Ovary (tissue), 9 donors: Measurements from ENCODE around the gene CLCN6. TPM values are rescaled to one million over a fixed set of nuclear protein-coding genes. Genes with fewer than 3 reads are reported as not detected.

Experiments used
- DNase-seq, 5 donors: peaks; one replicate each; pipeline ENCODE4 v3.0.0-alpha.2; 2019 to 2020
- H3K27ac ChIP-seq, 2 donors: fragments of 200-600 bp; one replicate each; pipeline versions ENCODE4 v1.5.1 to v1.8.0; 2019 to 2022
- H3K27me3 ChIP-seq: fragments of 200-600 bp; one replicate; pipeline ENCODE4 v1.8.0; 2022
- H3K36me3 ChIP-seq: fragments of 200-600 bp; sonication (generic); one replicate; pipeline ENCODE4 v1.5.1; 2019
- H3K4me1 ChIP-seq: one replicate; pipeline ENCODE4 v1.8.1; 2013; ENCODE audit warnings: mild to moderate bottlenecking, moderate library complexity; ENCODE audit not compliant: insufficient read depth
- H3K4me3 ChIP-seq: fragments of 200-600 bp; sonication (generic); one replicate; pipeline ENCODE4 v1.5.1; 2017
- H3K9me3 ChIP-seq, 2 donors: fragments of 200-600 bp in 1 of 2; sonication (generic) in 1 of 2; one replicate each; pipeline versions ENCODE4 v1.5.1 to v1.8.1; 2013 to 2019; ENCODE audit warnings: mild to moderate bottlenecking in 1 of 2, moderate library complexity in 1 of 2
- EP300 ChIP-seq: sonication (generic); formaldehyde crosslinking; IDR thresholded peaks from one replicate; pipeline ENCODE4 v1.6.1; 2017; ENCODE audit warnings: antibody characterized with exemption
- POLR2A ChIP-seq: fragments of 450-650 bp; IDR thresholded peaks from one replicate; pipeline ENCODE4 v1.6.1; 2017; ENCODE audit warnings: antibody characterized with exemption, mild to moderate bottlenecking, moderate library complexity
- WGBS, 3 donors: extraction: QIAGEN DNeasy Blood & Tissue Kit in 1 of 3; methylation state at CpG; one replicate each; pipeline versions ENCODE4 v1.1.5 to v1.1.7; 2013 to 2017; 5-methylcytosine and 5-hydroxymethylcytosine counted together
- intact Hi-C, 4 donors: fragments of 100-400 bp; cut with DNase I; formaldehyde crosslinking; loops; one replicate each; pipeline versions ENCODE4 v1.11.0 to v1.15.1; 2022 to 2023
- polyA plus RNA-seq, 2 donors: library from polyadenylated mRNA; stranded (reverse); fragments of 200-250 nt in 1 of 2; fragments of 350-450 nt in 1 of 2; fragmentation: Illumina TruSeq in 1 of 2; extraction: RNeasy Lipid Tissue Mini Kit (QIAGEN cat#74804) in 1 of 2; gene quantifications; one replicate each; pipeline ENCODE4 v1.2.3, GENCODE V29; 2013 to 2014
- total RNA-seq, 7 donors: library from RNA; depleted of rRNA in 2 of 7; stranded (reverse); fragments of >200 nt in 2 of 7; fragmentation: NEBNext Ultra II Directional in 3 of 7; extraction: Animal tissue kit (Norgen Biotek cat#: 25700) in 3 of 7; gene quantifications; one replicate each; pipeline versions ENCODE4 v1.1.0 to v1.2.4, GENCODE V29; 2016 to 2023
- TF ChIP-seq, protein P1 (sequence below), 3 donors: fragments of 450-650 bp in 2 of 3; fragments of 200-600 bp in 1 of 3; IDR thresholded peaks; one replicate each; pipeline versions ENCODE4 v1.5.1 to v1.8.0; 2016 to 2022; ENCODE audit warnings: antibody characterized with exemption in 3 of 3, mild to moderate bottlenecking in 1 of 3
- donor health status: DM: no; HTN: no; CAD: no; lungs with moderate emphysema.
- donor health status: DM: no; HTN: no; CAD: no.
- donor health status: Bipolar disorder and iron deficiency.
- donor health status: DM: yes; HTN: yes; CAD: no.
- donor health status: DM: no; HTN: no; CAD: no.
- donor health status: DM: yes; HTN: yes; CAD: no.

Gene CLCN6
- total and polyA plus RNA-seq, 9 donors: 11.7 to 39.7 (median 25.6) TPM

DNA sequence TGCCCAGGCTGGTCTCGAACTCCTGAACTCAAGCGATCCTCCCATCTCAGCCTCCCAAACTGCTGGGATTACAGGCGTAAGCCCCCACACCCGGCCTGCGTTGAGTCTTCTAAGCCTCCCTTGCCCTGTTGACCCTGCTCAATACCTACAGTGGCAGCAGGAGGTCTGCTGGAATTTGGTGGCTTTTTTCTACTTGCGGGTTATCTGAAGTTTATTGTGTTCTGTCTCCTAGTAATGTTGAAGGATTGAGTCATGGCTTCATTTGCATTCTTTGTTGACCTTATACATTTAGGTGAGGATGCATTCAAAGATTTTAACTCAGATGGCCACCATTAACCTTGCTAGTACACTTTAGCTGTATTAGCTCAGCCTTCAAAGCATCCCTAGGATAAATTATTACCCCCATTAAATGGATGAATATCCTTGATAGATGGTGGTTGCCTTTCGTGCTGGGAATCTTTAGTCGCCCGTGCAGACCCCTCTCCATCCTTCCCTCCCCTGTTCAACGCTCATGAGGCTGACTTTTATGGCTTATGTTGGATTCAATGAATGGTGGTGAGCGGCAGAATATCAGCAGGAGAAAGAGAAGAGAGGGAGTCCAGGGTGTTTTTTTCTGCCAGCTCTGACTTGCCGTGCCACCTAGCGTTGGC lies 62.5 kb downstream of the CLCN6 start:
- TF ChIP-seq, protein P1, sequence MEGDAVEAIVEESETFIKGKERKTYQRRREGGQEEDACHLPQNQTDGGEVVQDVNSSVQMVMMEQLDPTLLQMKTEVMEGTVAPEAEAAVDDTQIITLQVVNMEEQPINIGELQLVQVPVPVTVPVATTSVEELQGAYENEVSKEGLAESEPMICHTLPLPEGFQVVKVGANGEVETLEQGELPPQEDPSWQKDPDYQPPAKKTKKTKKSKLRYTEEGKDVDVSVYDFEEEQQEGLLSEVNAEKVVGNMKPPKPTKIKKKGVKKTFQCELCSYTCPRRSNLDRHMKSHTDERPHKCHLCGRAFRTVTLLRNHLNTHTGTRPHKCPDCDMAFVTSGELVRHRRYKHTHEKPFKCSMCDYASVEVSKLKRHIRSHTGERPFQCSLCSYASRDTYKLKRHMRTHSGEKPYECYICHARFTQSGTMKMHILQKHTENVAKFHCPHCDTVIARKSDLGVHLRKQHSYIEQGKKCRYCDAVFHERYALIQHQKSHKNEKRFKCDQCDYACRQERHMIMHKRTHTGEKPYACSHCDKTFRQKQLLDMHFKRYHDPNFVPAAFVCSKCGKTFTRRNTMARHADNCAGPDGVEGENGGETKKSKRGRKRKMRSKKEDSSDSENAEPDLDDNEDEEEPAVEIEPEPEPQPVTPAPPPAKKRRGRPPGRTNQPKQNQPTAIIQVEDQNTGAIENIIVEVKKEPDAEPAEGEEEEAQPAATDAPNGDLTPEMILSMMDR (IDR thresholded peaks at IDR 0.05): no peak
- TF ChIP-seq EP300: no peak
- TF ChIP-seq POLR2A: no peak
- DNase-seq: no peak
- Histone ChIP-seq H3K27ac (no peak overlapping the region), H3K4me3 (no peak overlapping the region), H3K9me3 (no peaks in the 10 kb centered on the region), H3K27me3 (no peaks in the 10 kb centered on the region), H3K36me3 (no peaks in the 10 kb centered on the region), H3K4me1 (no peaks in the 10 kb centered on the region)
- intact Hi-C loops: no loop called here
- WGBS, 3 donors: 53 to 56% (median 56%) methylated on average over 13 of the region's 13 CpGs

DNA sequence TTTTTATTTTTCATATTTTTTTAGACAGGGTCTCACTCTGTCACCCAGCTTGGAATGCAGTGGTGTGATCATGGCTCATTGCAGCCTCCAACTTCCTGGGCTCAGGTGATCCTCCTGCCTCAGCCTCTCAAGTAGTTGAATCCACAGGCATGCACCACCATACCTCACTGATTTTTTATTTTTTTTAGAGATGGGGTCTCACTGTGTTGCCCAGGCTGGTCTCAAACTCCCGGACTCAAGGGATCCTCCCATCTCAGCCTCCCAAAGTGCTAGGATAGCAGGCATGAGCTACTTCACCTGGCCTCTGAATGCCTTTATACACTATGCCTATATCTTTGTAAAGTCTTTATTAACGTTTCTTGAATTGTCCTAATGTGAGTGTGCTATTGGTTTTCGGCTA lies 63.1 kb downstream of the CLCN6 start:
- Histone ChIP-seq H3K9me3 (no peaks in the 10 kb centered on the region), H3K4me3 (no peak overlapping the region), H3K36me3 (no peaks in the 10 kb centered on the region), H3K27me3 (no peaks in the 10 kb centered on the region), H3K27ac (no peak overlapping the region), H3K4me1 (no peaks in the 10 kb centered on the region)
- no peak for DNase-seq
- WGBS, 3 donors: 76 to 88% (median 83%) methylated on average over 3 of the region's 3 CpGs
- intact Hi-C loops: no loop called here
- TF ChIP-seq EP300: no peak
- TF ChIP-seq, protein P1 (IDR thresholded peaks at IDR 0.05): no peak
- TF ChIP-seq POLR2A: no peak

DNA sequence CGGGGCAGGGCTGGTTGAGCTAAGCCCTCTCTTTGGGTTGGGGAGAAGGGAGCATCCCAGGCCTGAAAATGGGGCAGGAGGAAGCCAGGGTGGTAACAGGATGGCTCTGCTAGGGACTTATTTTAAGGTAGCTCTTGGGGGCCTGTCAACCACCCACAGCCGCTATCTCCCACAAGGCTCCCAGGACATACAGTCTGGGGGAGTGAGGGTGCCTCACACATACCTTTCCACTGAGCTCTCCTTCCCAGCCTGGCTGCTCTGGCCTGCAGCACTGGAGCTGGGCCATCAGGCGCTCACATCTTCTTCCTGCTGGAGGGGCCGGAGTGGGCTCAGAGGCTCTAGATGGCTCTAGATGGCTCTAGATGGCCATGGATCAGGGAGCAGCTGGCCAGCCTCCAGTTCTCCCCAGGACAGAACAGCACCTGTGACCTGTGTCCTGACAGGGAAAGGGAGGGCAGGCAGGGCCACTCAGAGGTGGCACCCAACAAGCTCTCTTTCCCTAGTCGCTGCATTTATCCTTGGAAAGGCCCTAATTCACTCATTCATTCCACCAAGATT lies 63.7 kb downstream of the CLCN6 start:
- Histone ChIP-seq H3K4me3 (no peak overlapping the region), H3K4me1 (no peaks in the 10 kb centered on the region), H3K27ac (no peak overlapping the region), H3K36me3 (no peaks in the 10 kb centered on the region), H3K9me3 (no peaks in the 10 kb centered on the region), H3K27me3 (no peaks in the 10 kb centered on the region)
- 66 to 81% (median 74%) methylated on average over 5 of the region's 5 CpGs for WGBS, 3 donors
- no peak for DNase-seq
- TF ChIP-seq POLR2A: no peak
- intact Hi-C loops: no loop called here

DNA sequence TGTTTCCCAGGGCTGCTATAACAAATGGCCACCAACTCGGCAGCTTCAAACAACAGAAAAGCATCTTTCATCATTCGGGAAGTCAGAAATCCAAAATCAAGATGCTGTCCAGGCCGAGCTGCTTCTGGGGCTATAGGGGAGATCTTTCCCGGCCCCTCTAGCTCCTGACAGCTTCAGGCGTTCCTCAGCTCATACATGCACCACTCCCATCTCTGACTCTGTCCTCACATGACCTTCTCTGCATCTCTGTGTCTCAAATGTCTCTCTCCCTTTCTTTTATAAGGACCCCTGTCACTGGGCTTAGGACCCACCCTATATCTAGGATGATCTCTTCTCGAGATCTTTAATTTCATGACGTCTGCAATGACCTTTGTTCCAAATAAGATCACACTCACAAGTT lies 66.6 kb downstream of the CLCN6 start:
- H3K27me3 ChIP-seq: no peaks in the 10 kb centered on the region
- TF ChIP-seq, protein P1 (IDR thresholded peaks at IDR 0.05): no peak
- TF ChIP-seq EP300: no peak
- no peak for TF ChIP-seq POLR2A
- no peaks in the 10 kb centered on the region for H3K9me3 ChIP-seq
- no peak overlapping the region for H3K4me3 ChIP-seq
- no peaks in the 10 kb centered on the region for H3K36me3 ChIP-seq
- no peaks in the 10 kb centered on the region for H3K4me1 ChIP-seq
- no peak overlapping the region for H3K27ac ChIP-seq
- 38 to 57% (median 44%) methylated on average over 7 of the region's 7 CpGs for WGBS, 3 donors
- no peak for DNase-seq
- intact Hi-C loops: no loop called here

DNA sequence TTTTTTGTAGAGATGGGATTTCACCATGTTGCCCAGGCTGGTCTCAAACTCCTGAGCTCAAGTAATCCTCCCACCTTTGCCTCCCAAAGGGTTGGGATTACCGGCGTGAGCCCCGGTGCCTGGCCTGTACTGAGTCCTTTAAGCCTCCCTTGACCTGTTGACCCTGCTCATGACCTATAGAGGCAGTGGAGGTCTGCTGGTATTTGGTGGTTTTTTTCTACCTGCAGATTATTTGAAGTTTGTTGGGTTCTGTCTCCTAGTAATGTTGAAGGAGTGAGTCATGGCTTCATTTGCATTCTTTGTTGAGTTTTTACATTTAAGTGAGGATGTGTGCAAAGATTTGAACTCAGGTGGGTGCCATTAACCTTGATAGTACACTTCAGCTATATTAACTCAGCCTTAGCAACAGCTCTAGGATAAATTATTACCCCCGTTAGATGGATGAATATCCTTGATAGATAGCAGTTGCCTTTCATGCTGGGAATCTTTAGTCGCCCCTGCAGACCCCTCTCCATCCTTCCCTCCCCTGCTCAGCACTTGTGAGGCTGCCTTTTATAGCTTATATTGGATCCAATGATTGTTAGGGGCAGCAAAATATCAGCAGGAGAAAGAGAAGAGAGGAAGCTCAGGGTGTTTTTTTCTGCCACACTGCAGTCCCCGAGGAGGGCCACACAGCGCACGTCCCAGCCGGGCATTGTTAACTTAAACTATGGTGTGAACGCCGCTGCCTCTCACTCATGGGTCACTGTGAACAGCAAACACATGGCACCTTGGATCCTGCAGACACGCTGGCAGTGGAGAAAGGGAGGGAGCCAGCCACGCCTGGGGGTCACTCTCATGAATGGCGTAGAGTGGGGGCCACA lies 67.6 kb downstream of the CLCN6 start:
- WGBS, 3 donors: 54 to 56% (median 54%) methylated on average over 14 of the region's 14 CpGs
- intact Hi-C loops: no loop called here
- H3K9me3 ChIP-seq: no peaks in the 10 kb centered on the region
- H3K27me3 ChIP-seq: no peaks in the 10 kb centered on the region
- no peaks in the 10 kb centered on the region for H3K36me3 ChIP-seq
- TF ChIP-seq, protein P1 (IDR thresholded peaks at IDR 0.05): no peak
- TF ChIP-seq EP300 (no peak), POLR2A (no peak)
- H3K4me3 ChIP-seq: no peak overlapping the region
- no peak overlapping the region for H3K27ac ChIP-seq
- DNase-seq: no peak
- H3K4me1 ChIP-seq: no peaks in the 10 kb centered on the region
